ENCODE data around the gene HOXB13. TPM values are rescaled to one million over a fixed set of nuclear protein-coding genes. Genes with fewer than 3 reads are reported as not detected.
A peak's percentile ranks its signal among the peaks of the same experiment; 100 is the strongest.

Gene HOXB13
- total and polyA plus RNA-seq, 2 of the 13 experiments (the other 11 are each of a cell fraction or from before 2014, with no cell fraction given) = not detected

GRCh38 chr17:48732688-48733629 lies 4.4 kb upstream of the HOXB13 start (continued):
- no peak for TF ChIP-seq TBP (CRISPR knock-in tag; IDR thresholded peaks at IDR 0.05)
- no peak for TF ChIP-seq GRHL1 (CRISPR knock-in tag; conservative IDR thresholded peaks at IDR 0.05)
- peak; percentile 51; the same call in 1 of the 2 replicates for TF ChIP-seq FOXJ3 (CRISPR knock-in tag; IDR thresholded peaks at IDR 0.05; ENCODE audit: borderline replicate concordance)
- no peak for TF ChIP-seq ZNF703 (CRISPR knock-in tag; IDR thresholded peaks at IDR 0.05; ENCODE audit: borderline replicate concordance)
- TF ChIP-seq SKI (IDR thresholded peaks at IDR 0.05; ENCODE audit: partially characterized antibody) = peak; percentile 95
- TF ChIP-seq ZBTB7A (CRISPR knock-in tag; IDR thresholded peaks at IDR 0.05) = 0 out of 2 replicates have a peak, but pooled peaks have one; percentile 32
- peak; percentile 37; the same call in 1 of the 2 replicates for TF ChIP-seq ARID5B (CRISPR knock-in tag; IDR thresholded peaks at IDR 0.05)
- TF ChIP-seq ZNF850 (CRISPR knock-in tag; conservative IDR thresholded peaks at IDR 0.05) = no peak
- no peak for TF ChIP-seq SP1 (IDR thresholded peaks at IDR 0.05)
- no peak for TF ChIP-seq SP1 (CRISPR knock-in tag; IDR thresholded peaks at IDR 0.05)
- no peak for TF ChIP-seq RELA (CRISPR knock-in tag; IDR thresholded peaks at IDR 0.05)
- TF ChIP-seq RXRA (CRISPR knock-in tag; IDR thresholded peaks at IDR 0.05) = peak; percentile 73
- TF ChIP-seq ZNF607 (CRISPR knock-in tag; IDR thresholded peaks at IDR 0.05; ENCODE audit: borderline replicate concordance) = 0 out of 2 replicates have a peak, but pooled peaks have one; percentile 28
- TF ChIP-seq ZNF768 (CRISPR knock-in tag; IDR thresholded peaks at IDR 0.05) = no peak
- peak; percentile 65; the same call in 1 of the 2 replicates for TF ChIP-seq PATZ1 (CRISPR knock-in tag; IDR thresholded peaks at IDR 0.05)
- TF ChIP-seq LCORL (IDR thresholded peaks at IDR 0.05) = no peak
- TF ChIP-seq LCORL (CRISPR knock-in tag; IDR thresholded peaks at IDR 0.05) = 0 out of 2 replicates have a peak, but pooled peaks have one; percentile 28
- no peak for TF ChIP-seq SMAD1 (CRISPR knock-in tag; IDR thresholded peaks at IDR 0.05; ENCODE audit: borderline replicate concordance, low read depth)
- no peak for TF ChIP-seq HBP1 (CRISPR knock-in tag; IDR thresholded peaks at IDR 0.05; ENCODE audit: low read depth)
- peak; percentile 72; the same call in 1 of the 2 replicates for TF ChIP-seq MTF2 (CRISPR knock-in tag; IDR thresholded peaks at IDR 0.05; ENCODE audit: borderline replicate concordance)
- TF ChIP-seq ZFP90 (CRISPR knock-in tag; IDR thresholded peaks at IDR 0.05; ENCODE audit: borderline replicate concordance) = no peak

Data from HepG2 (cell line).